HL-60/S4 treated with phorbol 12-myristate 13-acetate at 8.2 ng/mL for 4 days and 3 days (cell line): ENCODE measurements around the gene ULBP2.

ENCODE experiments used
- in situ Hi-C: fragments of 300-500 bp; cut with MboI; formaldehyde crosslinking; loops from 2 replicates; pipeline ENCODE4 v1.15.0; 2022; ENCODE audit warnings: low sequenced_read_pairs

The ULBP2 gene, protein sequence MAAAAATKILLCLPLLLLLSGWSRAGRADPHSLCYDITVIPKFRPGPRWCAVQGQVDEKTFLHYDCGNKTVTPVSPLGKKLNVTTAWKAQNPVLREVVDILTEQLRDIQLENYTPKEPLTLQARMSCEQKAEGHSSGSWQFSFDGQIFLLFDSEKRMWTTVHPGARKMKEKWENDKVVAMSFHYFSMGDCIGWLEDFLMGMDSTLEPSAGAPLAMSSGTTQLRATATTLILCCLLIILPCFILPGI

DNA sequence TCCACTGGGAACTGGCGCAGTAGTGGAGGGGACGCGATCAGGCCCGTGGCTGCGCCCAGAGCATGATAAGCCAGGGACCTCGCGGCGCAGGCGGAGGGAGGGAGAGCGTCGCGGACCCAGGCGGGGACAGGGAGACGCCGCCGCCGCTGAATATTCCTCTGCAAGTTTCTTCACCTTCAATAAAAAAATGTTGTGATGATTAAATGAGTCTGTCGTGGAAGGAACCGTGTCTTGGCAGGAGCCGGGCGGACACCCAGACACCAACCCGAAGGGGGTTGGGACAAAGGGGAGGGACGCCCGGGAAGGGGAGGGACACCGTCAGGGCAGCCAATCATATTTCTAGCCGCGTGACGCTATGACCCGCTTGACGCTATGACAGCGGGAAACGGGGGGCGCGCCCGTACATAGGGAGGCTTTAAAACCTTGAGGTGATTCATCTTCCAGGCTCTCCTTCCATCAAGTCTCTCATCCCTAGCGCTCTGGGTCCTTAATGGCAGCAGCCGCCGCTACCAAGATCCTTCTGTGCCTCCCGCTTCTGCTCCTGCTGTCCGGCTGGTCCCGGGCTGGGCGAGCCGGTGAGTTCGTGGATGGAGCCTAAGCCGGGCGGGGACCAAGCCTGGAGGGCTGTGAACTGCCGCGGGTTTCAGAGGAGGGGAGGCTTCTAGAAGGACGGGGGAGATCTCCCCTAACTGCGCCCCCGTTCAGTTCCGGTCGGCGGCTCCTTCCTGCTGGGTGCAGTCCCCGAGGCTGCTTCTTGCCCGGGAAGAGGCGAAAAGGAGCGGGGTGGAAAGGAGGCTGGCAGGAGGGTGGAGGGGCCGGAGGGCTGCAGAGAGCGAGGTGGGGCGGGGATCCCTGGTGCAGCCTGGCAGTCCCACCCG lies at the start of gene ULBP2:
TSS of gene ULBP2 (plus strand) at position 432 of the 878 bp plus-strand sequence. CDS start at position 491, 59 bp downstream.
- in situ Hi-C loops = no loop called here

DNA sequence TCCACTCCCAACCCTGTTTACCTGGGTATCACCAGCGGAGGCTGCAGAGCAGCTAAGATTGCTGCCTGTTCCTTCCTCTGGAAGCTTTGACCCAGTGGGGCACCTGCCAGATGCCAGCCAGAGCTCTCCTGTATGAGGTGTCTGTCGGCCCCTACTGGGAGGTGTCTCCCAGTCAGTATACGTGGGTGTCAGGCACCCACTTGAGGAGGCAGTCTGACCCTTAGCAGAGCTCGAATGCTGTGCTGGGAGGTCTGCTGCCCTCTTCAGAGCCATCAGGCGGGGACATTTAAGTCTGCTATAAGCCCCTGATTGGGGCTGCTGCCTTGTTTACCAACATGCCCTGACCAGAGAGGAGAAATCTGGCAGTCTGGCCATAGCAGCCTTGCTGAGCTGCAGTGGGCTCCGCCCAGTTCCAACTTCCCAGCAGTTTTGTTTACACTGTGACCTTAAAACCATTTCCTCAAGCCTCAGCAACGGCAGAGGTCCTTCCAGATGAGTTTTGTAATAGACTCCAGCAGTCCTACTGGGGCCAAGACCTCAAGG lies 46.7 kb upstream of the ULBP2 start:
- in situ Hi-C loops = no loop called here

DNA sequence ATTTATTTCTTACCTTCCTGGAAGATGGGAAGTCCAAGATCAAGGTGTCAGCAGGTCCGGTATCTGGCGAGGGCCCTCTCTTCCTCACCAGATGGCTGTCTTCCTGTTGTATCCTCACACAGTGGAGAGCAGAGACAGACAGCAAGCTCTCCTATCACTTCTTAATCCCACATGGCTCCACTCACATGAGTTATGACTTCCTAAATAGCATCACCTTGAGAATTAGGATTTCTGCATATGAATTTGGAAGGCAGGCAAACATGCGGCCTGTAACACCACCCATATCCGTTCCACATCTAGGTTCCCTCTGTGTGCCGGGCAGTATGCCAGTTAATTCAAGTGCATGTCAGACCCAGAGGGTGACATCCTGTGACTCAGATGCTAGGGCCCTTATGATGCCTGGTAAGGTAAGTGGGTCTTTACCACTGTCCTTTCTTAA lies 46.0 kb upstream of the ULBP2 start:
- in situ Hi-C loops = no loop called here

DNA sequence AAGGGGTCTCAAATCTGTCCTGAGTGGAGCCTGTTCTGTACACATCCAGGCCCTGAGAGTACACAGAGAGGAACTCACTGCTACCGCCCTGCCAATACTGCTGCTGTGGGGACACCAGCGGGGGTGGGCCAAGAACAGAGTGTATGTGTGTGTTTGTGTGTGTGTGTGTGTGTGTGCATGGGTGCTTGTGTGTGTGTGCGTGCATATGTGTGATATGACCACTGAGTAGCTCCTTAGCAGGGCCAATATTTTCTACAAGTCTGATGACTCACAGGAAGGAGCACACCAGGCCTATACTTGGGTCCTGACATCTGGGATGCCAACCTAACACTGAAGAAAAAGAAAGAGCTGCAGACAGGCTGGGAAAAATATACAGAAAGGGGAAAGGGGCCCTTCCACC lies 45.3 kb upstream of the ULBP2 start:
- in situ Hi-C loops = no loop called here

DNA sequence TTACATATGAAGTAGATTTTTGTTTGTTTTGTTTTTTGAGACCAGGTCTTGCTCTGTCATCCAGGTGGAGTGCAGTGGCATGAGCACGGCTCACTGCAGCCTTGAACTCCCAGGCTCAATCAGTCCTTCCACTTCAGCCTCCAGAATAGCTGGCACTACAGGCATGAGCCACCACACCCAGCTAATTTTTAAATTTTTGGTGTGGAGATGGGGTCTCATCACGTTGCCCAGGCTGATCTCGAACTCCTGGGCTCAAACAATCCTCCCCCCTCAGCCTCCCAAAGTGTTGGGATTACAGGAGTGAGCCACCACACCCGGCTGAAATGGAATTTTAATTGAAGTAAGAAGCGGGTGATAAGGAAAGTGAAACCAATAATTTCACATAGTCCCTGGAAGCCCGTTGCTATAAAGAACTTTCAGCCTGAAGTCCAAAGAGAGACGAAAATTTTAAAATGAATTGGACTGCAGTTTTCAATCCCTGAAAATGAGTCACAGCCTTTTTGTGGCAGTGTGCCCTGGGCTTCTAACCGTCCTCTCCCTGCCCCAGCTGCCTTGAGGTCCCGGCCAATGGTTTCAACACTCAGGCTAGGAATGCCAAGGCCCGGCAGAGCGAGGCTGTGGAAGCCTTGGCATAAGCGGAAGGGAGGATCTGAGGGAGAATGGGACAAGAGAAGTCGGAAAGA lies 44.7 kb upstream of the ULBP2 start:
- in situ Hi-C loops = no loop called here

DNA sequence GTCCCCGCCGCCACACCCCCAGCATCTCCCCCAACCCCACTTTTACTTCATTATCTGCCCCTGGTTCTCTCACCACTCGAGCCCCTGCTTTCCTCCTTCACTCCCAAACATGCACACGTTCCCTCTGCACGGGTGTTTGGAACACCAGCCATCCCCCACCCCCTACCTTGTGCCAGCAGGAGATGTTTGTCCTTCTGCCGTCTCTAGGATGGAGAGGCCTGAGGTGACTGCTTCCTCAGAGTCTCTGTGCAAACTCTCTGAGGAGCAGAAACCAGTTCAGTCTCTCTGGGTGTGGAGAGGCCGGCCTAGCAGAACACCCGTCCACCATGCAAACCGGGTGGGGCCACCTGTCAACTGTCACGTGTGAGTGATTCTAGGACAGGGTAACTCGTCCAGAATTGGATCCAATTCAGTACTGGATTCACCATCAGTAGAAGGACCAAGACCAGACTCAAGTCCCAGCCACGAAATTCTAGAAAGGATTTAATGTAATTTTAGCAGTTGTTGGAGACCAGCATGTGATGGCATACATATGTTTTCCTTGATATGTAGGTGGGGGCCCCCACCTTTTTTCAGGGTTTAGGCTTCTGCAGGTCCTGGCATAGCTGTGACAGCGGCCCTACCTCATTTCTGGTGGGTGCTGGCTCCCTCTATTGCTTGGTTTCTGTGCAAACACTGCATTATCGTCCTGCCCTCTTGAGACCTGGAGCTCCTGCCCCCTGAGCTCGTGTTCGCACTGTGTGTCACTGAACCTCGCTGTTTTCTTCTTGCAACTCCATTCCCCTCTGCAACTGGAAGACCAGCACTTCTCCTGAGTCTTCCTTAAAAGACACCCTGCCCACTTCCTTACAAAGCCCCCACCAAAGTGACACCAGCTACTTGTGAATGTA lies 43.7 kb upstream of the ULBP2 start, which contains the start of gene RAET1E:
TSS of gene RAET1E (minus strand) at position 259 of the 890 bp plus-strand sequence. CDS start 7,212 bp downstream, outside the sequence.
- in situ Hi-C loops = no loop called here

DNA sequence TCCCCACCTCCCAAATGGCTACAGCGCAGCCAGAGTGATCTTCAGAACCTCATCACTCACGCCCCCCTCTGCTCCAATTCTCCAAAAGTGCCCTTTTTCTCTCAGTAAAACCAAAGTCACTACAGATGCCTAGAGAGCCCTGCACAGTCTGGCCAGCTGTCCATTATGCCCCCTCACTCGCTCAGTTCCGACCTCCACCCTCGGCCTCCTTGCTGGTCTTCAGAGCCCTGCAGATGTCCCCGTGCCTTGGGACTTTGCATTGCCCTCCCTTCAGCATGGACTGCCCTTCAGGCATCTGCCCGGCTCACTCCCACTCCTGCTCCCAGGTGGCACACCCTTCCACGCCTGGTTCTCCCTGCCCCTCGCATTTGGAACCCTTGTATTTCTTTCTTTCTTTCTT lies 42.8 kb upstream of the ULBP2 start:
- in situ Hi-C loops = no loop called here

DNA sequence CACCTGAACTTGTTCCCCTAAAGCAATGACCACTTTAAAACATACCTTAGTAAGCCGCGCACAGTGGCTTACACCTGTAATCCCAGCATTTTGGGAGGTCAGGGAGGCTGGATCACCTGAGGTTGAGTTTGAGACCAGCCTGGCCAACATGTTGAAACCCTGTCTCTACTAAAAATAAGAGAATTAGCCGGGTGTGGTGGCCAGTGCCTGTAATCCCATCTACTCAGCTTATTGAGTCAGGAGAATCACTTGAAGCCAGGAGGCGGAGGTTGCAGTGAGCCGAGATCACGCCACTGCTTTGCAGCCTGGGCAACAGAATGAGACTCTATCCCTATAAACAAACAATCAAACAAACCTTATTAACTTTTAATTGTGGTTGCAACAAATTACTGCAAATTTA lies 42.3 kb upstream of the ULBP2 start:
- in situ Hi-C loops = no loop called here

DNA sequence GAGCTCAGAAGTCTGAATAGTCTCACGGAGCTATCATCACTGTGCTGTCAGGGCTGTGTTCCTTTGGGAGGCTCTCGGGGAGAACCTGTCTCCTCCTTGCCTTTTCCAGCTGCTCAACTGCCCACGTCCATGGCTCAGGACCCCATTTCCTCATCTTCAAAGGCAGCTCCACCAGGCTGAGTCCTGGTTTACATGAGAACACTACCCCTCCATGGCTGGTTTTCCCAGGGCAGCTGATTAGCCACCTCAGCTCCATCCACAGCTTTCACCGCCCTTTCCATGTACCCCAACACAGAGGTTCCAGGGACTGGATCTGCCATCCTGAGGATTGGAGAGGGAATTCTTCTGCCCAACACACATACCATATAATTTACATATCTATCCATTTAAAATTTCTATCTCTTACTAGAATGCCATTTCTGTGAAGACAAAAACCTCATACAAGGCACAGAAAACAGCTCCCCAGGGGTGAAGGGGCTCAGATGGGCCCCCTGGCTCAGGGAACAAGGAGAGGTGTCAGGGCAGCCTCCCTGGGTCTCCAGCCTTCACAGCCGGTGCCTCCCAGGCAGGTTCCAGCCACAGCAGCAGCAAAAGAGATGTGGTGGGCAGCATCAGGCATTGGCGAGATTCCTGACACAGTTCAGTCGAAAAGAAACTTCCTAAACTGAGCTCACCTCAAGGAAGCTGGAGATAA lies 41.7 kb upstream of the ULBP2 start:
- in situ Hi-C loops = no loop called here

DNA sequence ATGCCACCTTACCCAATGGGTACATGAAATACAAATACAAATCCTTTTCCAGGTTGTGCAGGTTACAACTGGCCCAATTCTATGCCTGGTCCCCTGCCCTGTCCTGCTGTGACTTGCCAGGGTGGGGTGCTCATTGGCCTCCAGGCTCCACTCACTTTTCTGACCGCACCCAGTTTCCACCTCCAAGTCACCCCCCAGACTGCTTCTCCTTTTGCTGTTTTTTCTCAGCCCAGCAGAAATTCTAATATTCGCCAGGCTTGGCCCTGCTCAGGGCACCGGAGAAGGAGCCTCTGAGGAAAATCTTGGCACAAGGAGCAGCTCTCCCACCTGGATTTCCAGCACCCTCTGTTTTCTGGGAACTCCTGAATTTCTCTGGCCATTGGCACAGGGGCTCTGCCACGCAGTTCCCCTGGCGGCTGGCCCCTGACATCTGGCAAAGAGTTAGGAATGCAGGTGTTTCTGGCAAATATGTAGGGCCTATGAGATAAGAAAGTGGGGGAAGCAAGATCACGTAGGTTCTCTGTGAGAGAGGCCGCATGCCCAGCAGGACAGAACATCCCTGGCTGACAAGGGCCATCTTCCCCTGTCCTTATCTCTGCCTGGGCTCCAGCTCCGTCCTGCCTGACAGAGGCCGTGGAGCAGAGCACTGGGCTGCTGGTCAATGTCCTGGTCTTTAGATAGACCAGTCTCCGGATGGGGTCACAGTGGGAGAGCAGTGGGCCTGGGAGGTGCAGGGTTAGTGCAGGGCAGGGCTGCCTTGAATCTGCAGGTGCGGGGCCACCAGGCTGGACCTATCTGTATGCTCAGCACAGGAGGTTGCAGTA lies 41.0 kb upstream of the ULBP2 start:
- in situ Hi-C loops = no loop called here

DNA sequence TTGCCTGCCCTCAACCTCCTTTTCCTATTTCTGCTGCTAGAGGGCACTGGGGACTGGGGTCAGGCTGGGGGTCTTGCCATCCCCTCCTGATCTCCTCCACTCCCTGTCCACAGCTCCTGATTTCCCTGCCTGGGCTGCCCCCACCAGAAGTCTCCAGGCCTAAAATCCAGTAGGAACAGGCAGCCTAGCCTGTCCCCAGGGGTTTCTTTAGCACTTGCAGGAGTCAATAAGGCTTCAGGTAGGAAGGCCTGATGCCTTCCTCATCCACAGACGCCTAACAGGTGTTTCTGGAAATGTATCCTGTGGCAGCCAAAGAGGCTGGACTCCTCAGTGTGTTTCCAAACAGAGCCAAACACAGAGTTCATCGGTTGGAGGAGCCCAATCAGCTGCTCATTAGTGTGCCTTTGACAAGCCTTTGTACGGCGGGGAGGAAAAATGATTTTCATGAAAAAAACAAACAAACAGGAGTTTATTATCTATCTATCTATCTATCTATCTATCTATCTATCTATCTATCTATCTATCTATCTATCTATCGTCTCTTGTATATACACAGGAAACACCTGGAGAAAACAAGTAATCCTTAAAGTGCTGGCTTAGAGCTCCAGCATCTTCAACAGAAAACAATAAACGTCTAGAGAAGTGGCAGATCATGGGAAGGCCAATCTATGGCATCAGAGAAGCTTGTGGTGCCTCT lies 40.2 kb upstream of the ULBP2 start:
- in situ Hi-C loops = no loop called here

DNA sequence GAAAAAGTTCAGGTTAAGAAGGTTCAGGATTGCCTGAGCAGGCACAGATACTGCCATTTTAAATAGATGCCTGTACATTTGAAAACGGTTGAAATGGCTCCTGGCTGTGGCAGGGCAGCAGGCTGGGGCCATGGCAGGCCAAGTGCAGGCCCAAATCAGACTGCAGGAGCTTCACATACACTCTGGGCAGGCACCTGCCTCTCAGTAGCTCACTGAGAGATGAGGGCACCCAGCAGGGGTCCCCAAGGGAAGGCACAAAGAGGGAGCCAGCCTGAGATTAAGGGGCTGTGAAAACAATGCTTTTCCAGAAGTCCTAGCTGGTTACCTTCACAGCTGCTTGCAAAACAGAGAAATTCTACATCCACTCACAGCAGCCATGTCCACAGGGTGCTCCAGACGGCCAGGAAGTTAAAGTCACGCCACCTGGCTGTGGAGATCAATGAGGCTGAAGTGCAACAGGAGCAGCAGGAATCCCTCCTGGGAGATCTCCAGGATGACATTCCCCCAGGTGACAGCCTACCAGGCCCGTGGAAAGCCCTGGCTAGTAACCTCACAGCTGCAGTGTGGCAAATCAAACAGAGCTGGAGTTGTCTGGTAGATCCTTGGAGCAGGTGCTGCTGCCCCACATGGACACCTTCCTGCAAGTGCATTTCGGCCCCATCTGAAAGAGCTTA lies 37.7 kb upstream of the ULBP2 start:
- in situ Hi-C loops = no loop called here

DNA sequence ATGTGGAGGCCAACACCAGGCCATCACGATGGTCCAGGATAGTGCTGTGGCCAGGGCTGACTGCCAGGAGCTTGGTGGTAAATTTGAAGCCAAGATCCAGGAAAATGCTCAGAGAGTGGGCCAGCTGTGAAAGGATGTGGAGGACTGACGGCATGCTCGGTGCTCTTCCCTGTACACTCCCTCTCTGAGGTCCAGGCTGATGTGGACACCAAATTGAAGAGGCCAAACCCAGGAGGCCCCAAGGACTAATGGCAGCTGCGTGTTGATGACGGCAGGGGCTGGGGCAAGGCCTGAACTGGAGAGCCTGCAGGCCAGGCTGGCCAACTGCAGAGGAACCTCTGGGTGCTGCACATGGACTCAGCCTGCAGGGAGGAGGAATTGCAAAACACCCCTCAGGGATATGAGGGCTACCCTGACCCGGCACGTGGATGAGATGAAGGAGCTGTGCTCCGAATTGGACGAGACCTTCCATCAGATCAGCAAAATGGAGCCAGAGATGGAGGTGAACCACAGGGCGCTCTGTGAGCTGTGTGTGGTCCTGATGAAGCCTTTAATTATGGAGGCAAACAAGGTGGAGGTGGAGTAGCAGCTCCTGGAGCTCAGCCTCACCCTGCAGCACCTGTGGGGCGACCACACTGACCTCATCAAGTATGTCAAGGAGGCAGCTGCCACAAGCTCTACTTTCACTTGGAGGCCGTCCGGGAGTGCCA lies 37.0 kb upstream of the ULBP2 start:
- in situ Hi-C loops = no loop called here

DNA sequence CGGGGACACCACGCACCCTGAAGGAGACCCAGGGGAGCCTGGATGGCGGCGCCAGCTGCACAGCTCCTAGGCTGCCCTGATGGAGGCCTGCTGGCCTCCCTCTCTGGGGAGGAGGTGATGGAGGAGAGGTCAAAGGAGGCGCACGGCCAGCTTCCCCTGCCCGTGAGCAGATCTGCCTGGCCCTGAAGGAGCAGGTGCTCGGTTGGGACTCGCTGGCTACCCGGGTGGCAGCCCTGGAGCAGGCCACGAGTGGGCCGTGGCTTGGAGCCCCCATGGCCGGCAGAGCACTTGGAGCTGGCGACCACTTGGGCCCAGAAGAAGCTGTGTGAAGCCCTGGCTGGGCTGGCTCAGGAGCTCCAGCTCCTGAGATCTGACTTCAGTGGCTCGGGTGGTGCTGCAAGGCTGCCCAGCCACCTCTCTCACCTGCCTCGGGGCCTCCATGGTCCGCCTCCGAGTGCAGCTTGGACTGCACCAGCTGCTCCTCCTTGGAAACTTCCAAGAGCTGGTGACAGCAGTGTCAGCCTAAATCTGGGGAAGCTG lies 36.4 kb upstream of the ULBP2 start:
- in situ Hi-C loops = no loop called here

DNA sequence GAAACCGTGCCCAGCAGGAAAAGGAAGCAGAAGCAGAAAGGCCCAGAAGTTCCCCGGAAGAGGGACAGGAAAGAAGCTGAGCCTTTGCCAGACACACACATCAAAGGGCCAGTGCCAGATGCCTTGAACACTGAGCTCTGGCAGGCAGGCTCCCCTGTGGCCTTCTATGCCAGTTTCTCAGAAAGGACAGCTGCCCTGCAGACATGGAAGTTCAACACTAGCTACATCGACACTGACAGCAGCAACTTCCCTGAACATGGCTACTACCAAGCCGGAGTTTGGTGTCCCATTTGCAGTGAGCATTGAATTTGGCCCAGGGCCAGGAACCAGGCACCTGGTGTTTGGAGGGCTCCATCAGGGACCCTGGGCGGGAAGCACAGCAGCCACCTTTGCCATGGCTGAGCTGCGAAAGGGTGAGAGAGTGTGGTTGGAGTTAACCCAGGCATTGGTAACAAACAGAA lies 35.9 kb upstream of the ULBP2 start:
- in situ Hi-C loops = no loop called here

DNA sequence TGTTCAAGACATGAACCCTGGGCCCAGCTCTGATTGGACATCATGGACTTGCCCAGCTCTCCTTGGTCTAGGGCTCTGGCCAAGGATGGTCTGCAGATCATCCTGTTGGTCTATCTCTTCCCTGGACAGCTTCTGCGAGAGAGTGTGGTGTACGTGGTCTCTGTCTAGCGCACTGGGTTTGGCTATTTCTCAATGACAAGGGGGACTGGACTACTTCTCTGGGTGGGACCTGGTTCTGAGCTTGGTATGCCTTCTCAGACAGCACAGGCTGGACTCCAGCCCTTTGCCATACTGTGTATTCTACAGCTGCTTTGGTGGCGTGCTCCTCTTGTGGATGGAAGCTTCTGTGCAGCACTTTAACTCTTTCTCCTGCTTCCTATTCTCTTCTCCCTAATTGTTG lies 35.4 kb upstream of the ULBP2 start:
- in situ Hi-C loops = no loop called here

DNA sequence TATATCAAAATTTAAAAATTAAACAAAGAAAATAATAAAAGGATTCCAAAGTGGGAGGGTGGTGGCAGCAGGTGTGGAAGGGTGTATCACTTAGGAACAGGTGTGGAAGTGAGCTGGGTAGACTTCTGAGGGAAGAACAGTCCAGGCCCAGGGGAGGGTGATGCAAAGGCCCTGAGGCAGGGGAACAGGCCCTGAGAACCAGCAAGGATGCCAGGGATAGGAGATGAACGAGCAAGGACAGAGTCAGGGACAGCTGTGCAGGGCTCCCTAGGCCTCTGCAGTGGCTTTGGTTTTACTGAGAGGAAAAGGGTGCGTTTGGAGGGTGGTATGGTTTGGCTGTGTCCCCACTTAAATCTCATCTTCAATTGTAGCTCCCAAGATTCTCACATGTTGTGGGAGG lies 34.5 kb upstream of the ULBP2 start:
- in situ Hi-C loops = no loop called here
